Cerebellar cortex (tissue), 1 donor: ENCODE results near the gene ADAMTSL3.
A peak's percentile ranks its signal among the peaks of the same experiment; 100 is the strongest.
"Not testable (repeated sequence)": the region's sequence is repeated elsewhere in the genome, so short reads cannot be mapped to it uniquely, and the experiment has no call there.

ENCODE experiments used
- DNase-seq: peaks from one replicate; pipeline ENCODE4 v3.0.0-alpha.2; 2015; ENCODE audit warnings: low spot score

Gene ADAMTSL3

GRCh38 chr15:83702314-83702713 lies 48.4 kb downstream of the ADAMTSL3 start:
- DNase-seq = not testable (repeated sequence)

- DNase-seq = no peak
Measured at GRCh38 chr15:83708328-83708727, 54.4 kb downstream of the ADAMTSL3 start.

- DNase-seq = no peak
Measured at GRCh38 chr15:83709241-83709640, 55.3 kb downstream of the ADAMTSL3 start.

GRCh38 chr15:83709811-83710210 lies 55.9 kb downstream of the ADAMTSL3 start:
- DNase-seq = no peak

- DNase-seq = no peak
Measured at GRCh38 chr15:83710452-83710851, 56.5 kb downstream of the ADAMTSL3 start.

- DNase-seq = no peak
Measured at GRCh38 chr15:83711236-83711635, 57.3 kb downstream of the ADAMTSL3 start.

- no peak for DNase-seq
Measured at GRCh38 chr15:83713242-83713641, 59.3 kb downstream of the ADAMTSL3 start.

- no peak for DNase-seq
Measured at GRCh38 chr15:83714939-83715628, 61.2 kb downstream of the ADAMTSL3 start.

- no peak for DNase-seq
Measured at GRCh38 chr15:83716605-83717004, 62.7 kb downstream of the ADAMTSL3 start.

GRCh38 chr15:83717010-83717409 lies 63.1 kb downstream of the ADAMTSL3 start:
- DNase-seq = no peak

- DNase-seq = no peak
Measured at GRCh38 chr15:83720468-83720867, 66.5 kb downstream of the ADAMTSL3 start.

- DNase-seq = no peak
Measured at GRCh38 chr15:83721031-83721430, 67.1 kb downstream of the ADAMTSL3 start.

GRCh38 chr15:83721981-83722380 lies 68.1 kb downstream of the ADAMTSL3 start:
- no peak for DNase-seq

- no peak for DNase-seq
Measured at GRCh38 chr15:83723216-83723615, 69.3 kb downstream of the ADAMTSL3 start.

- DNase-seq = no peak
Measured at GRCh38 chr15:83732196-83732595, 78.3 kb downstream of the ADAMTSL3 start.

GRCh38 chr15:83732770-83733169 lies 78.8 kb downstream of the ADAMTSL3 start:
- DNase-seq = no peak

- no peak for DNase-seq
Measured at GRCh38 chr15:83733206-83733605, 79.3 kb downstream of the ADAMTSL3 start.

- no peak for DNase-seq
Measured at GRCh38 chr15:83733691-83734090, 79.8 kb downstream of the ADAMTSL3 start.

- no peak for DNase-seq
Measured at GRCh38 chr15:83734487-83734886, 80.6 kb downstream of the ADAMTSL3 start.

GRCh38 chr15:83739629-83740028 lies 85.7 kb downstream of the ADAMTSL3 start:
- DNase-seq = no peak

GRCh38 chr15:83745771-83746170 lies 91.8 kb downstream of the ADAMTSL3 start:
- no peak for DNase-seq

GRCh38 chr15:83746231-83746630 lies 92.3 kb downstream of the ADAMTSL3 start:
- no peak for DNase-seq

- peak; percentile 17 for DNase-seq
Measured at GRCh38 chr15:83747050-83747717, 93.3 kb downstream of the ADAMTSL3 start.

- DNase-seq = no peak
Measured at GRCh38 chr15:83747718-83748110, 93.8 kb downstream of the ADAMTSL3 start.
